GM12872 (cell line): ENCODE measurements around the gene BTNL8.

ENCODE experiments used
- TF ChIP-seq, protein P1 (sequence below): IDR thresholded peaks from 3 replicates; pipeline ENCODE4 v1.5.1; 2011; ENCODE audit warnings: low read depth, mild to moderate bottlenecking, low read length, moderate library complexity; ENCODE audit not compliant: insufficient read depth

BTNL8 gene

DNA sequence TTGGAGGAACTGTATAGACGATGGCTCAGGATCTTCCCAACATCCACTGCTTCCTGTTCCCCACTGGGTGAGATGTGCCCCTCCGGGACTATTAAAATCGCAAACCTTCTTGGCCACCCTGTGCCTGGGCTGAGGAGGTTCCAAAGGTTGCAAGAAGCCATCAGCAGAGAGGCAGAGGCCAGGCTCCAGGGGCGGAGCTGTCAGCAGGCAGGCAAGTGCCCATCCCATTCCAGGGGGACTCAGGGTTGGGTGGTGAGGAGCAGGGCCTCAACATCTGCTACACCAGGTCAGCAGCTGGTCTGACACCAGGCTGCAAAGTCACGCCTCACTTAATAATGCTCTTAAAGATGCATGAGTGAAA lies 91.9 kb downstream of the BTNL8 start:
- TF ChIP-seq, protein P1, sequence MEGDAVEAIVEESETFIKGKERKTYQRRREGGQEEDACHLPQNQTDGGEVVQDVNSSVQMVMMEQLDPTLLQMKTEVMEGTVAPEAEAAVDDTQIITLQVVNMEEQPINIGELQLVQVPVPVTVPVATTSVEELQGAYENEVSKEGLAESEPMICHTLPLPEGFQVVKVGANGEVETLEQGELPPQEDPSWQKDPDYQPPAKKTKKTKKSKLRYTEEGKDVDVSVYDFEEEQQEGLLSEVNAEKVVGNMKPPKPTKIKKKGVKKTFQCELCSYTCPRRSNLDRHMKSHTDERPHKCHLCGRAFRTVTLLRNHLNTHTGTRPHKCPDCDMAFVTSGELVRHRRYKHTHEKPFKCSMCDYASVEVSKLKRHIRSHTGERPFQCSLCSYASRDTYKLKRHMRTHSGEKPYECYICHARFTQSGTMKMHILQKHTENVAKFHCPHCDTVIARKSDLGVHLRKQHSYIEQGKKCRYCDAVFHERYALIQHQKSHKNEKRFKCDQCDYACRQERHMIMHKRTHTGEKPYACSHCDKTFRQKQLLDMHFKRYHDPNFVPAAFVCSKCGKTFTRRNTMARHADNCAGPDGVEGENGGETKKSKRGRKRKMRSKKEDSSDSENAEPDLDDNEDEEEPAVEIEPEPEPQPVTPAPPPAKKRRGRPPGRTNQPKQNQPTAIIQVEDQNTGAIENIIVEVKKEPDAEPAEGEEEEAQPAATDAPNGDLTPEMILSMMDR = no peak
